PC-9 (cell line): ENCODE data around the gene PKHD1. TPM values are rescaled to one million over a fixed set of nuclear protein-coding genes. Genes with fewer than 3 reads are reported as not detected.

ENCODE experiments used
- BruUV-seq: library from RNA; stranded (reverse); fragments of 400-500 nt; replicated peaks from 2 replicates; lab custom pipeline; 2021; lab: Mats Ljungman, UMichigan
- CTCF ChIA-PET: fragments of 300-600 bp; sonication (Branson Sonifier 250); formaldehyde crosslinking; loops from one replicate; lab custom pipeline; 2022; ENCODE audit warnings: antibody characterized with exemption; lab: Charles Lee
- POLR2A ChIA-PET: fragments of 300-600 bp; sonication (Branson Sonifier 250); formaldehyde crosslinking; loops from one replicate; lab custom pipeline; 2022; ENCODE audit warnings: antibody characterized with exemption; ENCODE audit not compliant: unreplicated experiment; lab: Charles Lee
- DNase-seq, 2 experiments: peaks; one replicate each; pipeline versions ENCODE4 v3.0.0 to v3.0.0-alpha.2; 2015 to 2022; ENCODE audit warnings: mixed read lengths in 1 of 2
- H2AFZ ChIP-seq: fragments of 200-600 bp; sonication (generic); 2 replicates; pipeline ENCODE4 v1.8.1; 2017; ENCODE audit warnings: antibody characterized with exemption
- H3F3A ChIP-seq: fragments of 200-600 bp; sonication (generic); 2 replicates; pipeline ENCODE4 v1.8.1; 2017; ENCODE audit warnings: antibody characterized with exemption, mild to moderate bottlenecking, low read depth; ENCODE audit not compliant: insufficient read depth
- H3K27ac ChIP-seq: fragments of 200-600 bp; sonication (generic); 2 replicates; pipeline ENCODE4 v1.6.1; 2016; ENCODE audit warnings: mixed run types
- H3K27me3 ChIP-seq: fragments of 200-600 bp; sonication (generic); 2 replicates; pipeline ENCODE4 v1.6.1; 2016; ENCODE audit warnings: low read depth, mixed run types; ENCODE audit not compliant: insufficient read depth
- H3K36me3 ChIP-seq: fragments of 200-600 bp; sonication (generic); 2 replicates; pipeline ENCODE4 v1.6.1; 2016; ENCODE audit warnings: low read depth, mixed run types
- H3K4me1 ChIP-seq: fragments of 200-600 bp; sonication (generic); replicated peaks from 2 replicates; pipeline ENCODE4 v1.6.1; 2016; ENCODE audit warnings: mixed run types; ENCODE audit not compliant: insufficient read depth
- H3K4me2 ChIP-seq: fragments of 200-600 bp; sonication (generic); 2 replicates; pipeline ENCODE4 v1.6.1; 2017; ENCODE audit warnings: mixed run types
- H3K4me3 ChIP-seq: fragments of 200-600 bp; sonication (generic); 2 replicates; pipeline ENCODE4 v1.6.1; 2016; ENCODE audit warnings: mixed run types
- H3K79me2 ChIP-seq: fragments of 200-600 bp; sonication (generic); 2 replicates; pipeline ENCODE4 v1.6.1; 2017; ENCODE audit warnings: low read depth, mixed run types
- H3K9me2 ChIP-seq: fragments of 200-600 bp; sonication (generic); 2 replicates; pipeline ENCODE4 v1.8.1; 2017; ENCODE audit warnings: mild to moderate bottlenecking; ENCODE audit not compliant: insufficient read depth
- H3K9me3 ChIP-seq: fragments of 200-600 bp; sonication (generic); 2 replicates; pipeline ENCODE4 v1.8.1; 2016; ENCODE audit warnings: low read depth; ENCODE audit not compliant: insufficient read depth
- H4K20me1 ChIP-seq: fragments of 200-600 bp; sonication (generic); 2 replicates; pipeline ENCODE4 v1.8.1; 2017; ENCODE audit not compliant: insufficient read depth
- CTCF ChIP-seq: fragments of 200-600 bp; sonication (generic); conservative IDR thresholded peaks from 2 replicates; pipeline ENCODE4 v1.6.1; 2017; ENCODE audit warnings: mixed run types, antibody characterized with exemption, mild to moderate bottlenecking, moderate library complexity
- EZH2 ChIP-seq: fragments of 200-600 bp; sonication (generic); IDR thresholded peaks from 2 replicates; pipeline ENCODE4 v1.8.0; 2017; ENCODE audit warnings: antibody characterized with exemption, low read depth
- intact Hi-C: fragments of 100-400 bp; cut with micrococcal nuclease; formaldehyde crosslinking; loops from one replicate; pipeline ENCODE4 v1.10.0; 2022; ENCODE audit not compliant: unreplicated experiment
- total RNA-seq: library from RNA; stranded (reverse); gene quantifications from 2 replicates; pipeline ENCODE4 v1.2.3, GENCODE V29; 2021

Gene PKHD1
- total RNA-seq, 1 experiment from 2014 or later, result not detected

GRCh38 chr6:51711876-51712275 lies 375.5 kb downstream of the PKHD1 start:
- no TSS peak for BruUV-seq
- DNase-seq, result no peak
- H3K4me1 ChIP-seq, result no peaks in the 10 kb centered on the region
- H3K4me2 ChIP-seq, result no peak overlapping the region
- no peak overlapping the region for H2AFZ ChIP-seq
- ChIA-PET POLR2A (no interaction called here), CTCF (no interaction called here)
- intact Hi-C loops, result no loop called here
- no peaks in the 10 kb centered on the region for H3K9me3 ChIP-seq
- no peaks in the 10 kb centered on the region for H3K36me3 ChIP-seq
- TF ChIP-seq CTCF (no peak), EZH2 (no peak)
- H3K79me2 ChIP-seq, result no peaks in the 10 kb centered on the region
- H3F3A ChIP-seq, result no peaks in the 10 kb centered on the region
- H4K20me1 ChIP-seq, result no peaks in the 10 kb centered on the region
- no peak overlapping the region for H3K27ac ChIP-seq
- H3K4me3 ChIP-seq, result no peak overlapping the region
- no peaks in the 10 kb centered on the region for H3K27me3 ChIP-seq
- H3K9me2 ChIP-seq, result no peaks in the 10 kb centered on the region

- no peak overlapping the region for H3K4me3 ChIP-seq
- H4K20me1 ChIP-seq, result no peaks in the 10 kb centered on the region
- no peaks in the 10 kb centered on the region for H3F3A ChIP-seq
- no peaks in the 10 kb centered on the region for H3K9me3 ChIP-seq
- H2AFZ ChIP-seq, result no peak overlapping the region
- H3K27ac ChIP-seq, result no peak overlapping the region
- H3K79me2 ChIP-seq, result no peaks in the 10 kb centered on the region
- H3K36me3 ChIP-seq, result no peaks in the 10 kb centered on the region
- BruUV-seq, result no TSS peak
- no peak for DNase-seq
- no peaks in the 10 kb centered on the region for H3K27me3 ChIP-seq
- POLR2A ChIA-PET, result no interaction called here
- intact Hi-C loops, result no loop called here
- H3K4me2 ChIP-seq, result no peak overlapping the region
- TF ChIP-seq EZH2 (no peak), CTCF (no peak)
- H3K9me2 ChIP-seq, result no peaks in the 10 kb centered on the region; the same call in 1 of the 2 replicates
- CTCF ChIA-PET, result no interaction called here
- no peaks in the 10 kb centered on the region for H3K4me1 ChIP-seq
Observed at GRCh38 chr6:51706086-51706485, 381.3 kb downstream of the PKHD1 start.

GRCh38 chr6:51704932-51705540 lies 382.4 kb downstream of the PKHD1 start:
- no peaks in the 10 kb centered on the region for H3F3A ChIP-seq
- H3K79me2 ChIP-seq, result no peaks in the 10 kb centered on the region
- H3K9me2 ChIP-seq, result no peaks in the 10 kb centered on the region; the same call in 1 of the 2 replicates
- intact Hi-C loops, result no loop called here
- no peaks in the 10 kb centered on the region for H3K9me3 ChIP-seq
- BruUV-seq, result no TSS peak
- H3K4me1 ChIP-seq, result no peaks in the 10 kb centered on the region
- ChIA-PET CTCF (no interaction called here), POLR2A (no interaction called here)
- H3K27me3 ChIP-seq, result no peaks in the 10 kb centered on the region
- H4K20me1 ChIP-seq, result no peaks in the 10 kb centered on the region
- no peak overlapping the region for H3K4me3 ChIP-seq
- TF ChIP-seq EZH2 (no peak), CTCF (no peak)
- no peak overlapping the region for H3K4me2 ChIP-seq
- no peak overlapping the region for H2AFZ ChIP-seq
- no peaks in the 10 kb centered on the region for H3K36me3 ChIP-seq
- H3K27ac ChIP-seq, result no peak overlapping the region
- no peak for DNase-seq
